Suprapubic skin (tissue), 4 donors: Measurements from ENCODE around the gene IMMP2L. TPM values are rescaled to one million over a fixed set of nuclear protein-coding genes. Genes with fewer than 3 reads are reported as not detected.

Experiments used
- DNase-seq, 2 donors: peaks; one replicate each; pipeline ENCODE4 v3.0.0-alpha.2; 2019; ENCODE audit warnings: low spot score in 2 of 2
- H3K27ac ChIP-seq: fragments of 200-600 bp; sonication (generic); one replicate; pipeline ENCODE4 v1.5.1; 2019
- H3K27me3 ChIP-seq: fragments of 200-600 bp; sonication (generic); one replicate; pipeline ENCODE4 v1.5.1; 2019
- H3K36me3 ChIP-seq: fragments of 200-600 bp; sonication (generic); one replicate; pipeline ENCODE4 v1.5.1; 2019
- H3K4me1 ChIP-seq: fragments of 200-600 bp; sonication (generic); one replicate; pipeline ENCODE4 v1.5.1; 2019
- H3K4me3 ChIP-seq: fragments of 200-600 bp; sonication (generic); one replicate; pipeline ENCODE4 v1.5.1; 2019; ENCODE audit warnings: mild to moderate bottlenecking
- H3K9me3 ChIP-seq: fragments of 200-600 bp; sonication (generic); one replicate; pipeline ENCODE4 v1.5.1; 2019
- EP300 ChIP-seq: sonication (generic); formaldehyde crosslinking; IDR thresholded peaks from one replicate; pipeline ENCODE4 v1.6.1; 2017; ENCODE audit warnings: antibody characterized with exemption
- POLR2A ChIP-seq, 2 donors: fragments of 450-650 bp; IDR thresholded peaks; one replicate each; pipeline ENCODE4 v1.6.1; 2017; ENCODE audit warnings: antibody characterized with exemption in 2 of 2, mild to moderate bottlenecking in 2 of 2, moderate library complexity in 2 of 2
- POLR2AphosphoS5 ChIP-seq, 3 donors: sonication (generic); formaldehyde crosslinking; IDR thresholded peaks; one replicate each; pipeline ENCODE4 v1.6.1; 2017; ENCODE audit warnings: antibody characterized with exemption in 3 of 3
- WGBS: methylation state at CpG from one replicate; pipeline ENCODE4 v1.1.5; 2018; 5-methylcytosine and 5-hydroxymethylcytosine counted together
- total RNA-seq, 4 donors: library from RNA; depleted of rRNA; stranded (reverse); fragments of >200 nt; gene quantifications; one replicate each; pipeline ENCODE4 v1.1.0, GENCODE V29; 2016
- TF ChIP-seq, protein P1 (sequence below), 2 donors: fragments of 200-600 bp in 1 of 2; fragments of 450-650 bp in 1 of 2; sonication (generic) in 1 of 2; IDR thresholded peaks; one replicate each; pipeline ENCODE4 v1.5.1; 2016 to 2019; ENCODE audit warnings: antibody characterized with exemption in 2 of 2, mild to moderate bottlenecking in 1 of 2, moderate library complexity in 1 of 2

Gene IMMP2L
- total RNA-seq, 4 donors from 2014 or later = 10.6 to 20.6 (median 14.6) TPM

DNA sequence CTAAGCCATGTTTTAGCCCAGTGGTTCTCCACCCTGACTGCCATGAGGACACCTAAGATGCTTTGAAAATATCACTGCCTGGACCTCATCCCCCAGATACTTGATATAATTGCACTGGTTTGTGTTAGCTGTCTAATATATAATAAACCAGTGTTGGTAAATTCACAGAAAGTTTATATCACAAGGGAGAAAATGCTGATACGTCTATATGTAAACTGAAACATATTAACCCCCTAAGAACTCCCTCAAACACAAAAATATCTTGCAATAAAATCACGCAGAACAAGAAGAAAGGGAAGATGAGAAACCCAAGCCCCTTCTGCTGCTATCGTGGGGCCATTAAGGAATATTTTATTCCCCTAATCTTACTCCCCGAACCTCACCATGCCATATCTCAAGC lies 8.2 kb downstream of the IMMP2L start:
- DNase-seq = no peak
- TF ChIP-seq POLR2AphosphoS5 (IDR thresholded peaks at IDR 0.05) (no peak), POLR2A (IDR thresholded peaks at IDR 0.05) (no peak), EP300 (no peak)
- TF ChIP-seq, protein P1, sequence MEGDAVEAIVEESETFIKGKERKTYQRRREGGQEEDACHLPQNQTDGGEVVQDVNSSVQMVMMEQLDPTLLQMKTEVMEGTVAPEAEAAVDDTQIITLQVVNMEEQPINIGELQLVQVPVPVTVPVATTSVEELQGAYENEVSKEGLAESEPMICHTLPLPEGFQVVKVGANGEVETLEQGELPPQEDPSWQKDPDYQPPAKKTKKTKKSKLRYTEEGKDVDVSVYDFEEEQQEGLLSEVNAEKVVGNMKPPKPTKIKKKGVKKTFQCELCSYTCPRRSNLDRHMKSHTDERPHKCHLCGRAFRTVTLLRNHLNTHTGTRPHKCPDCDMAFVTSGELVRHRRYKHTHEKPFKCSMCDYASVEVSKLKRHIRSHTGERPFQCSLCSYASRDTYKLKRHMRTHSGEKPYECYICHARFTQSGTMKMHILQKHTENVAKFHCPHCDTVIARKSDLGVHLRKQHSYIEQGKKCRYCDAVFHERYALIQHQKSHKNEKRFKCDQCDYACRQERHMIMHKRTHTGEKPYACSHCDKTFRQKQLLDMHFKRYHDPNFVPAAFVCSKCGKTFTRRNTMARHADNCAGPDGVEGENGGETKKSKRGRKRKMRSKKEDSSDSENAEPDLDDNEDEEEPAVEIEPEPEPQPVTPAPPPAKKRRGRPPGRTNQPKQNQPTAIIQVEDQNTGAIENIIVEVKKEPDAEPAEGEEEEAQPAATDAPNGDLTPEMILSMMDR (IDR thresholded peaks at IDR 0.05) = no peak
- Histone ChIP-seq H3K27me3 (no peaks in the 10 kb centered on the region), H3K27ac (no peak overlapping the region), H3K9me3 (no peaks in the 10 kb centered on the region), H3K36me3 (peaks cover 18% of the 10 kb centered on the region), H3K4me3 (no peak overlapping the region), H3K4me1 (no peaks in the 10 kb centered on the region)
- 42% methylated on average over 4 of the region's 4 CpGs for WGBS

DNA sequence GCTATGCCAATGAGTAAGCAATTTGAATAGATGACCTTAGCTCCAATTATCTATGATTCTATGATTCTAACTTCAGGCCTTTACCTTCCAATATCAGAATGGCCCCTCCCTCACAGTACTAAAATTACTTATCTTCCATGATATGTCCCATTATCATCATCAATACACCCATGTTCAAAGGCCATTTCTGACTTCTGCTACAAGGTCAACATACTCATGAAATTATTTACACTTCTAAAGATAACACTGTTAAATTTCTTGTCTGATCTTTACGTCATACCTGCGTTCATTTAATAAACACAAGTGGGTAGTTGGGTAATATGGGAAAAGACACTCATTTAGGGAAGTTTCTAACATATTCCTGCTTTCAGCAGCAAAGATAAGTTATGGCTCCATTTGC lies 21.2 kb downstream of the IMMP2L start:
- Histone ChIP-seq H3K4me1 (peaks cover 2% of the 10 kb centered on the region), H3K4me3 (no peak overlapping the region), H3K27ac (no peak overlapping the region), H3K27me3 (no peaks in the 10 kb centered on the region), H3K36me3 (no peaks in the 10 kb centered on the region), H3K9me3 (no peaks in the 10 kb centered on the region)
- 98% methylated on average over 2 of the region's 2 CpGs for WGBS
- no peak for TF ChIP-seq EP300
- TF ChIP-seq POLR2A (IDR thresholded peaks at IDR 0.05) = no peak
- TF ChIP-seq, protein P1 (IDR thresholded peaks at IDR 0.05) = no peak
- no peak for TF ChIP-seq POLR2AphosphoS5 (IDR thresholded peaks at IDR 0.05)
- no peak for DNase-seq

DNA sequence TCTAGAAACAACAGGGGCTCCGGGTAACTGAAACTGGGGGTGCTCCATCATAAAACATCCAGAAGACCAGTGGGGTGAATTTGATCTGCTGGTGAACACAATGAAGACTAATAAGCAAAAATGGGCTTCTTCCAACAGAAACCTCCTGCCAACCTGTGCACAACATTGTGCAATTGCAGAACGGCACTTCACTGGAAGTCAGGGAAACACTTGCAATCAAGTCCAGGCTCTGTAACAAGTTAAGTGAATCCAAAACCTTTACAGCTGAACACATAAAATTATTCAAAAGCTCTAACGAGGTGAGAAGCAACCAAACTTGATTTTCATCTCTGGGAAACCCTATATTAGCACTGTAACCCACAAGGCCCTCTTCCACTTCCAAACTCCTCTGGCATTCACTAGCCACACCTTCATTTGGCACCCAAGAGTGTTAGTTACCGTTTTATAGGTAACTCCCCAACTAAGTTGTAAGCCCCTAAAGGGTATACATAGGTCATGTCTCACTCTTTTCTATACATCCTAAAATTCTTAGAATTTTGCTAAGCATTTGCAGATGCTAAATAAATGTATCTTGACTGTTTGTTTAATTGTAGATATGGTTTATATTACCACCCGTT lies 22.0 kb downstream of the IMMP2L start:
- Histone ChIP-seq H3K27ac (no peak overlapping the region), H3K27me3 (no peaks in the 10 kb centered on the region), H3K4me1 (peaks cover 2% of the 10 kb centered on the region), H3K36me3 (no peaks in the 10 kb centered on the region), H3K9me3 (no peaks in the 10 kb centered on the region), H3K4me3 (no peak overlapping the region)
- WGBS = 58% methylated on average over 5 of the region's 5 CpGs
- no peak for DNase-seq
- no peak for TF ChIP-seq POLR2A (IDR thresholded peaks at IDR 0.05)
- TF ChIP-seq EP300 = no peak
- TF ChIP-seq POLR2AphosphoS5 (IDR thresholded peaks at IDR 0.05) = no peak
- TF ChIP-seq, protein P1 (IDR thresholded peaks at IDR 0.05) = no peak

DNA sequence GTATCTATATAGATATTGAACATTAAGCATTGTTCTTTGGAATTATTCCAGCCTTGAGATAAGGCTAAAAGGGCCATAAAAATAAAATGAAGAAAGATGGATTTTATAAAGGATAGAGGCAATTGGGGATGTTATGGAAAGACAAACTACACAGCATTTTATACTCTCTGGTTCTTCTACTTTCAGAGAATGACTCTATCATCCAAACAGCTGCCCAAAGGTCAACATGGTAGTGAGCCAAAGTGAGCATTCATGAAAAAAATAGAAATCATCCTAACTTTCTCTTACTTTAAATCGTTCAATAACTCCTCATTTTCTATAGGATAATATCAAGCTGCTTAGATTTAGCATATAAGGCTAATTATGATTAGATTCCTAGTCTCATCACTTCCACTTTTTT lies 25.2 kb downstream of the IMMP2L start:
- Histone ChIP-seq H3K4me1 (peaks cover 8% of the 10 kb centered on the region), H3K4me3 (no peak overlapping the region), H3K27ac (no peak overlapping the region), H3K9me3 (no peaks in the 10 kb centered on the region), H3K27me3 (no peaks in the 10 kb centered on the region), H3K36me3 (no peaks in the 10 kb centered on the region)
- 85% methylated on average over 1 of the region's 1 CpG for WGBS
- TF ChIP-seq, protein P1 (IDR thresholded peaks at IDR 0.05) = no peak
- no peak for TF ChIP-seq POLR2AphosphoS5 (IDR thresholded peaks at IDR 0.05)
- TF ChIP-seq EP300 = no peak
- no peak for TF ChIP-seq POLR2A (IDR thresholded peaks at IDR 0.05)
- no peak for DNase-seq

DNA sequence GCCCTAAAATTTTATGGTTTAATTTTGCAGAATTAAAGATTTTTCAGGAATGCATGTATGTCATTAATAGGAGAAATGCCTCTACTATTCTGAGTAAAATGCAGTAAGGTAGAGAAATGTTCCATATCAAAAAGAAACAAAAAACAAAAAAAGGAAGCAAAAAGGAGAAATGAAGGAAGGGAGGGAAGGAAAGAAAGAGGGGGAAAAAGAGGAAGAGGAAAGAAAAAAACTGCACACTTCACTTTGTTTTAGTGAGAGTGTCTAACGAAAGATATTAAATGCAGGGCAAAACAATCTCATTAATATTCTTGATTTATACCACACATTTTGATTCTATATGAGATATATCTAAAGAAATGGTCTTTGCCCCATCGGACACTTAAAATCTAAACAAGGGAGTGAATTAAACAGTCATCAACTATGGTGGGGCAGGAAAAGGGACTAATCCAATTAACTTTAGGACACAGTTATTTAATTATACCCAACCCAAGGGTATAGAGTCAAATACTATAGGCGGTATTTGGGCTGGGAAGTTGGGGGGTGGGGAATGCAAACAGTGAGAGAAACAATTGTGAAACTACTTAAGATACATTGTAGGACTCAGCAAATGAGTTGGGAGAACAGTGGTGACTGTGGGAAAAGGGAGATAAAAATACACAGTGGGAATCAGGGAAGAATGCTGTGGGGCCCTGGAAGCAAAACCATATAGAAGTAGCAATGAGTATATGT lies 27.0 kb downstream of the IMMP2L start:
- DNase-seq = no peak
- Histone ChIP-seq H3K9me3 (no peaks in the 10 kb centered on the region), H3K27me3 (no peaks in the 10 kb centered on the region), H3K4me1 (peaks cover 7% of the 10 kb centered on the region), H3K27ac (no peak overlapping the region), H3K4me3 (no peak overlapping the region), H3K36me3 (no peaks in the 10 kb centered on the region)
- TF ChIP-seq EP300 (no peak), POLR2AphosphoS5 (IDR thresholded peaks at IDR 0.05) (no peak), POLR2A (IDR thresholded peaks at IDR 0.05) (no peak)
- TF ChIP-seq, protein P1 (IDR thresholded peaks at IDR 0.05) = no peak
- 88% methylated on average over 3 of the region's 3 CpGs for WGBS
